WTC11 (cell line): ENCODE measurements around the gene NOXO1. TPM values are rescaled to one million over a fixed set of nuclear protein-coding genes. Genes with fewer than 3 reads are reported as not detected.
"Not testable (repeated sequence)": the region's sequence is repeated elsewhere in the genome, so short reads cannot be mapped to it uniquely, and the experiment has no call there.

Experiments used
- ATAC-seq: fragments of 200-7000 bp; cut with Tn5 transposase; 2 replicates; pipeline ENCODE4 v1.10.0; 2021; ENCODE audit warnings: mild to moderate bottlenecking, moderate library complexity
- CTCF ChIA-PET: fragments of 300-600 bp; sonication (Branson Sonifier 250); formaldehyde crosslinking; loops from one replicate; lab custom pipeline; 2021; ENCODE audit warnings: antibody characterized with exemption; lab: Charles Lee
- POLR2A ChIA-PET: fragments of 350-600 bp; sonication (Branson Sonifier 250); formaldehyde crosslinking; loops from one replicate; lab custom pipeline; 2021; ENCODE audit warnings: antibody characterized with exemption; lab: Charles Lee
- DNase-seq: peaks from one replicate; pipeline ENCODE4 v3.0.0; 2021; ENCODE audit warnings: low spot score
- H3K27ac Mint-ChIP-seq: 2 replicates; pipeline ENCODE4 v1.8.0; 2021; ENCODE audit warnings: mixed read lengths
- H3K27me3 Mint-ChIP-seq: 2 replicates; pipeline ENCODE4 v1.8.0; 2021; ENCODE audit warnings: low read depth, mild to moderate bottlenecking, moderate library complexity, mixed read lengths
- H3K36me3 Mint-ChIP-seq: 2 replicates; pipeline ENCODE4 v1.8.0; 2021; ENCODE audit warnings: mixed read lengths
- H3K4me1 Mint-ChIP-seq: 2 replicates; pipeline ENCODE4 v1.8.0; 2022; ENCODE audit warnings: mixed read lengths
- H3K4me3 Mint-ChIP-seq: 2 replicates; pipeline ENCODE4 v1.8.0; 2021; ENCODE audit warnings: mild to moderate bottlenecking, moderate library complexity, mixed read lengths
- H3K9me3 Mint-ChIP-seq: 2 replicates; pipeline ENCODE4 v1.8.0; 2021; ENCODE audit warnings: mixed read lengths
- EMX1 ChIP-seq: fragments of 250-450 bp; sonication (Bioruptor Pico); IDR thresholded peaks from 2 replicates; pipeline ENCODE4 v1.8.0; 2021; ENCODE audit warnings: mild to moderate bottlenecking
- FOXP1 ChIP-seq: sonication (generic); formaldehyde crosslinking; IDR thresholded peaks from 2 replicates; pipeline ENCODE4 v1.8.0; 2022; ENCODE audit warnings: missing genetic modification reagents, mild to moderate bottlenecking, moderate library complexity, borderline replicate concordance
- GABPB1 ChIP-seq: sonication (generic); formaldehyde crosslinking; IDR thresholded peaks from 2 replicates; pipeline ENCODE4 v1.8.1; 2023; ENCODE audit warnings: mild to moderate bottlenecking, missing genetic modification reagents
- NFATC4 ChIP-seq: fragments of 250-450 bp; sonication (Bioruptor Pico); IDR thresholded peaks from 2 replicates; pipeline ENCODE4 v1.9.0; 2021; ENCODE audit warnings: mild to moderate bottlenecking
- RORB ChIP-seq: fragments of 250-450 bp; sonication (Bioruptor Pico); IDR thresholded peaks from 2 replicates; pipeline ENCODE4 v1.9.0; 2021; ENCODE audit warnings: mild to moderate bottlenecking
- SOX15 ChIP-seq: fragments of 250-450 bp; sonication (Bioruptor Pico); IDR thresholded peaks from 2 replicates; pipeline ENCODE4 v1.9.0; 2021; ENCODE audit warnings: mild to moderate bottlenecking
- TP53 ChIP-seq: sonication (generic); formaldehyde crosslinking; IDR thresholded peaks from 2 replicates; pipeline ENCODE4 v1.8.1; 2023; ENCODE audit warnings: mild to moderate bottlenecking, missing genetic modification reagents
- ZNF219 ChIP-seq: sonication (generic); formaldehyde crosslinking; IDR thresholded peaks from 2 replicates; pipeline ENCODE4 v1.8.0; 2023; ENCODE audit warnings: missing genetic modification reagents, mild to moderate bottlenecking, borderline replicate concordance
- ZNF416 ChIP-seq: fragments of 250-450 bp; sonication (Bioruptor Pico); IDR thresholded peaks from 2 replicates; pipeline ENCODE4 v1.9.0; 2021; ENCODE audit warnings: mild to moderate bottlenecking, inconsistent platforms
- total RNA-seq: library from RNA; stranded (reverse); gene quantifications from 3 replicates; pipeline ENCODE4 v1.2.3, GENCODE V29; 2021
- TF ChIP-seq, protein P1 (sequence below): fragments of 250-450 bp; sonication (Bioruptor Pico); IDR thresholded peaks from 2 replicates; pipeline ENCODE4 v1.8.0; 2021; ENCODE audit warnings: mild to moderate bottlenecking
- TF ChIP-seq, protein P2 (sequence below): sonication (generic); formaldehyde crosslinking; IDR thresholded peaks from 2 replicates; pipeline ENCODE4 v1.8.0; 2023; ENCODE audit warnings: mild to moderate bottlenecking, missing genetic modification reagents
- TF ChIP-seq, protein P3 (sequence below): sonication (generic); formaldehyde crosslinking; IDR thresholded peaks from 2 replicates; pipeline ENCODE4 v1.8.1; 2022; ENCODE audit warnings: low read depth, missing genetic modification reagents, borderline replicate concordance
- TF ChIP-seq, protein P4 (sequence below): fragments of 250-450 bp; sonication (Bioruptor Pico); conservative IDR thresholded peaks from 2 replicates; pipeline ENCODE4 v1.9.0; 2021; ENCODE audit warnings: mild to moderate bottlenecking
- TF ChIP-seq, protein P5 (sequence below): sonication (generic); formaldehyde crosslinking; IDR thresholded peaks from 2 replicates; pipeline ENCODE4 v1.8.1; 2023; ENCODE audit warnings: mild to moderate bottlenecking, missing genetic modification reagents

Gene NOXO1
- total RNA-seq, 1 experiment from 2014 or later, result 5.7 TPM

DNA sequence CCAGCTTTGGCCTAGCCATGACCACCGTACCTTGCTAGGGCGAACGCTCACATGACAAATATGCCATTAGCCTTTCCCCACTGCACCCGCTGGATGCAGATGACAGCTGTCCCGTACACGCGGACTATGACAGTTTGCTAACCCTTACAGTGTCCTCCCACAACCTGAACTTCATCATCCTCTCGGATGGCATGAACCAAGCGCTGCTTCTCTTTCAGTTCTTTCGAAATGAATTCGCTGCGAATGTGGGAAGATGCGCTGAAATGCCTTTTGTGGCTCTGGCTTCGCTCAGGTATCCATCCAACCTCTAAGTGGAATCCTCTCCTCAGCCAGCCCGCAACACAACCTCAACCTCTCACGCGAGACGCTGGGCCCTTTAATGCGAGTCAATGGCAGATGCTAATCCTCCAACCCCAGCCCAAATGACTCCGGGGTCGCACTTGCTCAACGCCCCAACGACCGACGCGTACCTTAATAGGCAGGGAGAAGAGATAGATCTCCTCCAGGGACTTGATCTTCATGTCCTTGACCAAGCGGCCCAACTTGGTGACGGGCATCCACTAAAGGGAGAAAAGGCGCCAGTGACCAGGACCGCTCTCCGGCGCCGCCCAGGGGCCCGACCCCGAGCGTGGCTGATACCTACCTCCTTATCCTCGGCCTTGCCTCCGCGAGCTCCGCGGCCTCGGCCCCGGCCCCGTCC lies 17.3 kb downstream of the NOXO1 start (continued):
- TF ChIP-seq EMX1 (CRISPR knock-in tag) (peak; percentile 70; the same call in 1 of the 2 replicates), ZNF416 (CRISPR knock-in tag) (0 out of 2 replicates have a peak, but pooled peaks have one; percentile 11), RORB (CRISPR knock-in tag) (no peak), ZNF219 (CRISPR knock-in tag) (peak; percentile 40; the same call in 1 of the 2 replicates), TP53 (CRISPR knock-in tag) (no peak), GABPB1 (CRISPR knock-in tag) (no peak)

DNA sequence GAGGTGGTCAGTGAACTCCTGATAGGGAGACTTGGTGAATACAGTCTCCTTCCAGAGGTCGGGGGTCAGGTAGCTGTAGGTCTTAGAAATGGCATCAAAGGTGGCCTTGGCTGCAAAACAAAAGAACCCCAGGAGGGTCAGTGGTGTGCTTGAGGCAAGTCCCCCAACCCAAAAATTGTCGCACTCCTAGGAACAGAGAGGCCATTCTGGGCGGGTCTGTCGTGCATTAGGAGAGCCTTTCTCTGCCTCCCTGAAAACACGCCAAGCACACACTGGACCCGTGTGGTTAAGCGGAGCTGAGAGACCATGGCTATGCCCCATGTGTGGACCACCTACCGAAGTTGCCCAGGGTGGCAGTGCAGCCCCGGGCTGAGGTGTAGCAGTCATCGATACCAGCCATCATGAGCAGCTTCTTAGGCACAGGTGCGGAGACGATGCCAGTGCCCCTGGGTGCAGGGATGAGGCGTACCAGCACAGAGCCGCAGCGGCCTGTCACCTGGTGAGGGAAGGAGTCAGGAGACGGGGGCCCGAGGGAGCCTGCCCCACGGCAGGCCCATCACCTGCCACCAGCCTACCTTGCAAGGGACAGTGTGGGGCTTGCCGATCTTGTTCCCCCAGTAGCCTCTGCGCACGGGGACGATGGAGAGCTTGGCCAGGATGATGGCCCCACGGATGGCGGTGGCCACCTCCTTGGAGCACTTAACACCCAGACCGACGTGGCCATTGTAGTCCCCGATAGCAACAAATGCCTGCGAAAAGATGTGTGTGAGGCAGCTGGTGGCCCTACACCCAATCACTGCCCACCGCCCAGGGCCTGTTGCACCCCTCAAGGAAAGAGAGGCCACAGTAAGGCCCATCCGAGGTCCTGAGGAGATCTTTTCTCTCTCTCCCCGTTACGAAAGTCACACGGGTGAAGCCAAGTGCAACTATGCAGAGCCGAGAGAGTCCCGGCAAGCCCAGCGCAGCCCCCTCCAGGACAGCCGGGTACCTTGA lies 18.8 kb downstream of the NOXO1 start:
- ChIA-PET POLR2A (interaction anchor here (0.7 to 2.0 kb wide), 3 partner anchors 9 to 193 kb away, joined by 3 to 10 read pairs (median 4); partner anchors contain the start of genes TBL3 and TRAF7), CTCF (interaction anchor here (1.0 to 1.7 kb wide), 3 partner anchors 16 to 39 kb away, joined by 3 to 5 read pairs (median 4); no protein-coding TSS in a partner anchor)
- not testable (repeated sequence) for H3K27me3 Mint-ChIP-seq, DNase-seq, ATAC-seq, H3K9me3 Mint-ChIP-seq
- Mint-ChIP-seq H3K36me3 (peaks cover 35% of the 10 kb centered on the region), H3K4me1 (peaks cover 39% of the 10 kb centered on the region), H3K4me3 (peak overlapping the region; percentile 94), H3K27ac (peak overlapping the region; percentile 97)
- TF ChIP-seq, protein P1, sequence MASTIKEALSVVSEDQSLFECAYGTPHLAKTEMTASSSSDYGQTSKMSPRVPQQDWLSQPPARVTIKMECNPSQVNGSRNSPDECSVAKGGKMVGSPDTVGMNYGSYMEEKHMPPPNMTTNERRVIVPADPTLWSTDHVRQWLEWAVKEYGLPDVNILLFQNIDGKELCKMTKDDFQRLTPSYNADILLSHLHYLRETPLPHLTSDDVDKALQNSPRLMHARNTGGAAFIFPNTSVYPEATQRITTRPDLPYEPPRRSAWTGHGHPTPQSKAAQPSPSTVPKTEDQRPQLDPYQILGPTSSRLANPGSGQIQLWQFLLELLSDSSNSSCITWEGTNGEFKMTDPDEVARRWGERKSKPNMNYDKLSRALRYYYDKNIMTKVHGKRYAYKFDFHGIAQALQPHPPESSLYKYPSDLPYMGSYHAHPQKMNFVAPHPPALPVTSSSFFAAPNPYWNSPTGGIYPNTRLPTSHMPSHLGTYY (CRISPR knock-in tag), result peak; percentile 4; the same call in 1 of the 2 replicates
- TF ChIP-seq NFATC4 (CRISPR knock-in tag), result peak; percentile 11; the same call in 1 of the 2 replicates
- TF ChIP-seq FOXP1 (CRISPR knock-in tag), result peak; percentile 53; the same call in 1 of the 2 replicates

DNA sequence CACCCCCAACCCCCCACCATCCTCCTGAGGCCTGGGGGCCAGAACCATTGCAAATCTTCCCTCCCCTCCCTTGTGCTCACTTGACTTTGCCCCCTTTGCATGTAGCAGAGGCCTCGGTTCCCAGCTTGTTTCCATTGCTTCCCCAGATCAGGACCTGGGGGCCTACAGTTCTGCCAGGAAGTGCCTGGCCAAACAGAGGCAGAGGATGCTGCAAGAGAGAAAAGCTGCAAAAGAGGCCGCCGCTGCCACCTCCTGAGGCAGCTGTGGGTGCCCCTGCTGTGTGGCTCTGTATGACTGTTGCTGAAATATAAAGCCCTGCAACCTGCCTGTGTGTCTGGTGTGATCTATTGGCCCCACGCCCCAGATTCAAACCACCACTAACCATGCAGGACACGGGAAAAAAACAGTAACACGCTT lies 19.6 kb downstream of the NOXO1 start:
- ATAC-seq (peak; percentile 2), DNase-seq (no peak)
- POLR2A ChIA-PET, result interaction anchor here (0.7 to 2.0 kb wide), 5 partner anchors 9 to 194 kb away, joined by 3 to 10 read pairs (median 5); partner anchors contain the start of genes NTHL1, TBL3, TRAF7 and TSC2
- no peaks in the 10 kb centered on the region for H3K9me3 Mint-ChIP-seq
- H3K36me3 Mint-ChIP-seq, result peaks cover 35% of the 10 kb centered on the region
- peak overlapping the region; percentile 82; the same call in 1 of the 2 replicates for H3K27ac Mint-ChIP-seq
- peaks cover 39% of the 10 kb centered on the region for H3K4me1 Mint-ChIP-seq
- peaks cover 3% of the 10 kb centered on the region; the same call in 1 of the 2 replicates for H3K27me3 Mint-ChIP-seq
- CTCF ChIA-PET, result interaction anchor here (1.0 to 1.7 kb wide), 4 partner anchors 15 to 38 kb away, joined by 3 to 5 read pairs (median 4); no protein-coding TSS in a partner anchor
- peak overlapping the region; percentile 94 for H3K4me3 Mint-ChIP-seq
- TF ChIP-seq SOX15 (CRISPR knock-in tag) (no peak), NFATC4 (CRISPR knock-in tag) (peak; percentile 11; the same call in 1 of the 2 replicates)
- TF ChIP-seq, protein P1 (CRISPR knock-in tag), result no peak
- TF ChIP-seq, protein P2, sequence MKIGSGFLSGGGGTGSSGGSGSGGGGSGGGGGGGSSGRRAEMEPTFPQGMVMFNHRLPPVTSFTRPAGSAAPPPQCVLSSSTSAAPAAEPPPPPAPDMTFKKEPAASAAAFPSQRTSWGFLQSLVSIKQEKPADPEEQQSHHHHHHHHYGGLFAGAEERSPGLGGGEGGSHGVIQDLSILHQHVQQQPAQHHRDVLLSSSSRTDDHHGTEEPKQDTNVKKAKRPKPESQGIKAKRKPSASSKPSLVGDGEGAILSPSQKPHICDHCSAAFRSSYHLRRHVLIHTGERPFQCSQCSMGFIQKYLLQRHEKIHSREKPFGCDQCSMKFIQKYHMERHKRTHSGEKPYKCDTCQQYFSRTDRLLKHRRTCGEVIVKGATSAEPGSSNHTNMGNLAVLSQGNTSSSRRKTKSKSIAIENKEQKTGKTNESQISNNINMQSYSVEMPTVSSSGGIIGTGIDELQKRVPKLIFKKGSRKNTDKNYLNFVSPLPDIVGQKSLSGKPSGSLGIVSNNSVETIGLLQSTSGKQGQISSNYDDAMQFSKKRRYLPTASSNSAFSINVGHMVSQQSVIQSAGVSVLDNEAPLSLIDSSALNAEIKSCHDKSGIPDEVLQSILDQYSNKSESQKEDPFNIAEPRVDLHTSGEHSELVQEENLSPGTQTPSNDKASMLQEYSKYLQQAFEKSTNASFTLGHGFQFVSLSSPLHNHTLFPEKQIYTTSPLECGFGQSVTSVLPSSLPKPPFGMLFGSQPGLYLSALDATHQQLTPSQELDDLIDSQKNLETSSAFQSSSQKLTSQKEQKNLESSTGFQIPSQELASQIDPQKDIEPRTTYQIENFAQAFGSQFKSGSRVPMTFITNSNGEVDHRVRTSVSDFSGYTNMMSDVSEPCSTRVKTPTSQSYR (CRISPR knock-in tag), result 0 out of 2 replicates have a peak, but pooled peaks have one; percentile 46
- TF ChIP-seq, protein P3, sequence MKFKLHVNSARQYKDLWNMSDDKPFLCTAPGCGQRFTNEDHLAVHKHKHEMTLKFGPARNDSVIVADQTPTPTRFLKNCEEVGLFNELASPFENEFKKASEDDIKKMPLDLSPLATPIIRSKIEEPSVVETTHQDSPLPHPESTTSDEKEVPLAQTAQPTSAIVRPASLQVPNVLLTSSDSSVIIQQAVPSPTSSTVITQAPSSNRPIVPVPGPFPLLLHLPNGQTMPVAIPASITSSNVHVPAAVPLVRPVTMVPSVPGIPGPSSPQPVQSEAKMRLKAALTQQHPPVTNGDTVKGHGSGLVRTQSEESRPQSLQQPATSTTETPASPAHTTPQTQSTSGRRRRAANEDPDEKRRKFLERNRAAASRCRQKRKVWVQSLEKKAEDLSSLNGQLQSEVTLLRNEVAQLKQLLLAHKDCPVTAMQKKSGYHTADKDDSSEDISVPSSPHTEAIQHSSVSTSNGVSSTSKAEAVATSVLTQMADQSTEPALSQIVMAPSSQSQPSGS, result no peak
- TF ChIP-seq, protein P4, sequence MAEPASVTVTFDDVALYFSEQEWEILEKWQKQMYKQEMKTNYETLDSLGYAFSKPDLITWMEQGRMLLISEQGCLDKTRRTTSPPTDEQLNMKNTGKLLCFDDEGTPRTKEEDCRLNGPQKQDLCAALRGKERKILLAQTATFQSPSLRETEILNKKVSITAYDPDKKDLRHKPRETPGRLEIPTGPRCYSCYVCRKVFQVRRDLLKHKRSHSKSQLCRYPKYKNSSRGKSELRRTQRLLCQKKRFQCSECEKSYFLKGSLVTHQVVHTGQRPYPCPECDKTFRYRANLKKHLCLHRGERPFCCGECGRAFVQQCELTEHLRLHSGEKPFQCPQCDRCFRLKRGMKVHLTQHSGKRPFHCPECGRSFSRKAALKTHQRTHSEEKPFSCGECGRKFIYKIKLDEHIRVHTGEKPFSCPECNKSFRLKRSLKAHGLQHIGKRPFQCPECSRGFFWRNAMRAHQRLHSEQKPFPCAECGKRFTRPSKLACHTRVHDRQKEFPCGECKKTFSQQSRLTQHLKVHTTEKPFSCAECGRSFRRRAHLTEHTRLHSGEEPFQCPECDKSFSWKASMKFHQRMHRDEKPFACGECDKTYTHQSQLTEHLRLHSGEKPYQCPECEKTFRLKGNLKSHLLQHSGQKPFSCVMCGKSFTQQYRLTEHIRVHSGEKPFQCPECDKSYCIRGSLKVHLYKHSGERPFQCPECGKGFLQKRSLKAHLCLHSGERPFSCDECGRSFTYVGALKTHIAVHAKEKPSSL (CRISPR knock-in tag), result peak; percentile 51; the same call in 1 of the 2 replicates
- TF ChIP-seq, protein P5, sequence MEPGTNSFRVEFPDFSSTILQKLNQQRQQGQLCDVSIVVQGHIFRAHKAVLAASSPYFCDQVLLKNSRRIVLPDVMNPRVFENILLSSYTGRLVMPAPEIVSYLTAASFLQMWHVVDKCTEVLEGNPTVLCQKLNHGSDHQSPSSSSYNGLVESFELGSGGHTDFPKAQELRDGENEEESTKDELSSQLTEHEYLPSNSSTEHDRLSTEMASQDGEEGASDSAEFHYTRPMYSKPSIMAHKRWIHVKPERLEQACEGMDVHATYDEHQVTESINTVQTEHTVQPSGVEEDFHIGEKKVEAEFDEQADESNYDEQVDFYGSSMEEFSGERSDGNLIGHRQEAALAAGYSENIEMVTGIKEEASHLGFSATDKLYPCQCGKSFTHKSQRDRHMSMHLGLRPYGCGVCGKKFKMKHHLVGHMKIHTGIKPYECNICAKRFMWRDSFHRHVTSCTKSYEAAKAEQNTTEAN (CRISPR knock-in tag), result no peak
